Measurements from ENCODE around the gene SP2. TPM values are rescaled to one million over a fixed set of nuclear protein-coding genes. Genes with fewer than 3 reads are reported as not detected.

SP2 gene
- polyA plus RNA-seq, 1 donor (not counting 4 experiments of a cell fraction or from before 2014, with no cell fraction given), result 2.1 TPM

GRCh38 chr17:47964856-47965255, 68.8 kb downstream of the SP2 start:
- Histone ChIP-seq H3K4me2 (ENCODE audit: control insufficient read depth, extremely low read depth, insufficient read depth, low read depth, low read length) (no peak overlapping the region), H3K9me1 (ENCODE audit: control insufficient read depth, extremely low read depth, insufficient read depth, low read length) (no peaks in the 10 kb centered on the region), H3K9ac (ENCODE audit: control insufficient read depth, extremely low read depth, insufficient read depth, low read length) (no peak overlapping the region), H2AFZ (ENCODE audit: control insufficient read depth, low read length) (no peak overlapping the region), H3K4me3 (ENCODE audit: control insufficient read depth in 2 of 3, extremely low read depth in 1 of 3, insufficient read depth in 2 of 3, low read depth in 1 of 3, low read length in 3 of 3) (no peak overlapping the region), H3K27me3 (ENCODE audit: control insufficient read depth, extremely low read depth, insufficient read depth, low read length) (no peaks in the 10 kb centered on the region), H3K36me3 (ENCODE audit: control insufficient read depth in 2 of 2, extremely low read depth in 1 of 2, insufficient read depth in 2 of 2, low read length in 2 of 2) (no peaks in the 10 kb centered on the region), H3K27ac (ENCODE audit: control insufficient read depth, insufficient read depth, low read length) (no peak overlapping the region), H4K20me1 (ENCODE audit: control insufficient read depth, extremely low read depth, insufficient read depth, low read length) (no peaks in the 10 kb centered on the region), H3K79me2 (ENCODE audit: control insufficient read depth, insufficient read depth, low read length) (no peaks in the 10 kb centered on the region), H3K9me3 (ENCODE audit: control insufficient read depth, low read depth, low read length) (no peaks in the 10 kb centered on the region), H3K4me1 (ENCODE audit: control insufficient read depth, extremely low read depth, insufficient read depth, low read length) (peaks cover 12% of the 10 kb centered on the region)
- TF ChIP-seq CTCF (optimal IDR thresholded peaks at IDR 0.05 in 1 of 3, IDR thresholded peaks at IDR 0.05 in 1 of 3, conservative IDR thresholded peaks at IDR 0.05 in 1 of 3; ENCODE audit: extremely low read depth in 1 of 3, insufficient read depth in 2 of 3, low read length in 3 of 3), result no peak
- no peak for TF ChIP-seq EZH2 (IDR thresholded peaks at IDR 0.05; ENCODE audit: low read length)
- no peak for DNase-seq (ENCODE audit: low read depth, low spot score)
- no peak for FAIRE-seq
- dilution Hi-C loops (cut with MboI; ENCODE audit: extremely low pct_ligation_motif_present, low sequenced_read_pairs), result no loop called here

- TF ChIP-seq CTCF (optimal IDR thresholded peaks at IDR 0.05 in 1 of 3, IDR thresholded peaks at IDR 0.05 in 1 of 3, conservative IDR thresholded peaks at IDR 0.05 in 1 of 3; ENCODE audit: extremely low read depth in 1 of 3, insufficient read depth in 2 of 3, low read length in 3 of 3) (no peak), EZH2 (IDR thresholded peaks at IDR 0.05; ENCODE audit: low read length) (no peak)
- H3K27ac ChIP-seq (ENCODE audit: control insufficient read depth, insufficient read depth, low read length), result no peak overlapping the region
- H3K27me3 ChIP-seq (ENCODE audit: control insufficient read depth, extremely low read depth, insufficient read depth, low read length), result no peaks in the 10 kb centered on the region
- no peak overlapping the region for H3K9ac ChIP-seq (ENCODE audit: control insufficient read depth, extremely low read depth, insufficient read depth, low read length)
- H3K4me1 ChIP-seq (ENCODE audit: control insufficient read depth, extremely low read depth, insufficient read depth, low read length), result peaks cover 17% of the 10 kb centered on the region
- no peaks in the 10 kb centered on the region for H4K20me1 ChIP-seq (ENCODE audit: control insufficient read depth, extremely low read depth, insufficient read depth, low read length)
- H3K4me3 ChIP-seq (ENCODE audit: control insufficient read depth in 2 of 3, extremely low read depth in 1 of 3, insufficient read depth in 2 of 3, low read depth in 1 of 3, low read length in 3 of 3), result no peak overlapping the region
- H3K9me3 ChIP-seq (ENCODE audit: control insufficient read depth, low read depth, low read length), result no peaks in the 10 kb centered on the region
- H3K79me2 ChIP-seq (ENCODE audit: control insufficient read depth, insufficient read depth, low read length), result peaks cover 1% of the 10 kb centered on the region
- dilution Hi-C loops (cut with MboI; ENCODE audit: extremely low pct_ligation_motif_present, low sequenced_read_pairs), result no loop called here
- no peak overlapping the region for H3K4me2 ChIP-seq (ENCODE audit: control insufficient read depth, extremely low read depth, insufficient read depth, low read depth, low read length)
- H3K9me1 ChIP-seq (ENCODE audit: control insufficient read depth, extremely low read depth, insufficient read depth, low read length), result no peaks in the 10 kb centered on the region
- no peak for DNase-seq (ENCODE audit: low read depth, low spot score)
- no peak for FAIRE-seq
- H3K36me3 ChIP-seq (ENCODE audit: control insufficient read depth in 2 of 2, extremely low read depth in 1 of 2, insufficient read depth in 2 of 2, low read length in 2 of 2), result no peaks in the 10 kb centered on the region
- H2AFZ ChIP-seq (ENCODE audit: control insufficient read depth, low read length), result no peak overlapping the region
Measured at GRCh38 chr17:47966079-47966519, 70.1 kb downstream of the SP2 start.

All from keratinocyte (primary cell).